ENCODE data around the gene TRAF7.

GRCh38 chr16:2180461-2180860, 24.9 kb downstream of the TRAF7 start:
- TF ChIP-seq GATA2 (IDR thresholded peaks at IDR 0.05; ENCODE audit: low read depth, low read length) (no peak), GATA3 (IDR thresholded peaks at IDR 0.05; ENCODE audit: low read depth, low read length) (no peak)

Measured in SH-SY5Y (cell line).